Fibroblast of skin of right biceps (primary cell): Measurements from ENCODE around the gene MELTF.
A peak's percentile ranks its signal among the peaks of the same experiment; 100 is the strongest.
"Not testable (repeated sequence)": the region's sequence is repeated elsewhere in the genome, so short reads cannot be mapped to it uniquely, and the experiment has no call there.

Source experiments
- DNase-seq: peaks from one replicate; pipeline ENCODE4 v3.0.0-alpha.2; 2013

The MELTF gene

GRCh38 chr3:197029511-197030167 is at the start of gene MELTF:
MELTF (minus strand) TSS chr3:197029817; CDS start chr3:197029702, 115 bp downstream.
- peak; percentile 57 for DNase-seq

GRCh38 chr3:197076415-197076814 is 46.8 kb upstream of the MELTF start:
- no peak for DNase-seq

DNA sequence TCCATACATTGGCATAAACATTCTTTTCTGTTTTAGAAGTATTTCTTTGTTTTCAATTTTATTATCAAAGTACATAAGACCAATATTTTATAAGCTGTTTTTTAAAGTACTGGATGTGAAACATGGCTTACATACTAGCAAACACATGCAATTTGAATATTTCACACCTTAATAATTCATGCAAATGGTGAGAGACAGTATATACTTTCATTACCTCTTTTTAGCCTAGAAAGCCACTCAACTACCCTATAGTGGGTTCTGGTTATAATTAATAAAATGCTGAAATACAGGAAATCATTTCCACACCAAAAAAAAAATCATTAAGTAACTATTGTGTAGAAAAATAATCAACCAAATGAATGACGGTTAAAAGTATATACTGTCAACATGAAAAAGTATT is 38.5 kb upstream of the MELTF start:
- no peak for DNase-seq

DNA sequence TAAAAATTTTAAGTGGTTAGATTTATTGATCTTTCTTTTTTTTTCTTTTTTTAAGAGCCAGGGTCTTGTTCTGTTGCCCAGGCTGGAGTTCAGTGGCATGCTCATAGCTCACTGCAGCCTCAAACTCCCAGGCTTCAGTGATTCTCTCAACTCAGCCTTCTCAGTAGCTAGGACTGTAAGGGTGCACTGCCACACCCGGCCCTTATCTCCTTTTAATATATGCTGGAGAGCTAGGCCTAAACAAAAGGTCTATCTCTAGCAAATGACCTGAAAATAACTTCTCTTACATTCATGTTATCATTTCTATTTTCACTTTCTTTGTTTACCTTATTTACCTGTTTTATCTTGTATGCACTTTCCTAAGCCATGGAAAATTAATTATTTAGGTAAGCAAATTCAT is 35.2 kb upstream of the MELTF start:
- no peak for DNase-seq

- DNase-seq = no peak
Measured at GRCh38 chr3:197062446-197062845, 32.8 kb upstream of the MELTF start.

- not testable (repeated sequence) for DNase-seq
Measured at GRCh38 chr3:197051637-197052036, 22.0 kb upstream of the MELTF start.

DNA sequence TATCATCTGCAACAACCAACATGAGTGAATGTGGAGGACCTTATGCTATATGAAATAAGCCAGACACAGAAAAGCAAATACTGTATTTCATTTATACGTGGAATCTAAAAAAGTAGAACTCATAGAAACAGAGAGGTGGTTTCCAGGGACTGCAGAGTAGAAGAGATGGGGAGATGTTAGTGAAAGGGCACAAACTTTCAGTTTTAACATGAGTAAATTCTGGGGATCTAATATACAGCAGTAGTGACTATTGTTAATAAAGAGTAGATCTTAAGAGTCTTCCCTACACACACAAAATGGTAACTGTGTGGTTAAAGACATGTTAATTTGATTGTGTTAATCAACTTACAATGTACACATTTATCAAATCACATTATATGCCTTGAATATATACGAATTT is 20.9 kb upstream of the MELTF start:
- DNase-seq = no peak

DNA sequence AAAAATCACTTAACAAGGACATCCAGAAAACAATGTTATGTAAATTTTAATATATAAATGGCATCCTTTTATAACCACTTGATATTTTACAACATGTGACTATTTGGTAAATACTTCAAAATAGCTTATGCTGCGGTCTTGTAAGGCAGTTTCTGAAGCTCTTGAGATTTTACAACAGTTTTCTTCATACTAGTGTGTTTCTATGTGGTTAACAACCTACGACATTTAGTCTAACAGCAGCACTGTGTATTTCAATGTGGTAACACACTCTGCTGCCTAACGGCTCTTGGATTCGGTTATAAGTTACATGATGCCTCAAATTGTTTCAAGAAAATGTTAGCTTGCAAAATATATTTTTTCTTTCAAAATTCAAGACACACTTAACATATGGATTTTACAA is 12.9 kb upstream of the MELTF start:
- DNase-seq = no peak

DNA sequence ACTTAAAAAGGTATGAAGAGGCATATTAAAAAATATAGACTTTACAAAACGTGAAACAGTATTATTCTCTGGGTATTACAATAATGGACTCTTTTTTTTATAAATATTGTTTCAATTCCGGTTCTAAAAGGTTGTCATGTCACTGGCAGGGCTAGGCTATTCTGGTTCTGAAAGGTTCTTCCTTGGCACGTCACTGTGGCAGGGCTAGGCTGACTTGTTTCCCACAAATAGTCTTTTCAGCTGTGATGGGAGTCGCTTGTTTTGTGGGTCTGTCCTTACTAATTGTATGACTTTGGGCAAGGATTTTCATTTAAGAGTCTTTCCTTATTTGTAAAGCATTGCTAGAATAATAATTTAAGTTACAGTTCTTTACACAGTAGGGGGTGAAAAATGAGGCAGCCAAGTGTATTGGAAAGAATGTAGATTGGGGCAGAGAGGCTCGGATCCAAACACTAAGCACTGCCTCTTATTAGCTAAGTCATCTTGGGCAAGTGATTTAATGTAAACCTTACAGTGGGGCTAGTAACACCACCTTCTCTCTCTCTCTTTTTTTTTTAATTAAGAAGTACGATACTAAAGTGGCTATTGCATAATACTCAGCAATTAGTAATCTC is 12.4 kb upstream of the MELTF start:
- DNase-seq = no peak

GRCh38 chr3:197040658-197041057 is 11.0 kb upstream of the MELTF start:
- DNase-seq = no peak

DNA sequence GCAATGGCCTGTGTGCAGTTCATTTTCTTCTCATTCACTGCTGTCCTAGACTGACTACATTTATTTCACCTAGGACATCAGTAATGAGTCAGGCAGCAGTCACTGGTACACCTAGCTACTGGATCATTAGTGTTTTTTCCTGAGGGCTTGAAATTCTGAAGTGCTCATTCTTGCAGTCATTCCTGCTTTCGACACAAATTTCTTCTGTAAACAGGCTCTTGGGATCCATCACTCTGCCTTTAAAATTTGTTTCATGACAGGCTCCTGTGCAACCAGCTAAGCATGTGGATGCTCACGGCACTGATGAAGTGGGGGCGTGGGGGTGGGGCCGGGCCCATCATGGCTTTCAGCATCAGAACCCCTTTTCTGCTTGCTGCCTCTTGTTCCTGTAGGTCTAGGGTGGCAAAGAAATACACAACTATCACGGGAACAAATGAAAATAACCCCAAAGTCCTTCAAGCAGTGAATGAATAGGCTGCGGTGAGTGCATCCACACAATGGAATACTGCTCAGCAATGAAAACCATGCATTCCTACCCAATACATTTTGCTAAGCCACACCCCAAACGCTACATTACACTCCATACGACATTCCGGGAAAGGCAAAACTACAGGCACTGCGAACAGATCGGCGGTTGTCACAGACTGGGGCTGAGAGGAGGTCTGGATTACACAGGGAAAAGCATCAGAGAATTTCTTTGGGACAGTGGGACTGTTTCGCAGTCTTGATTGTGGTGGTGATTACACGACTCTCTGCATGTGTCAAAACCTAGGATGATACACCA is 9.3 kb upstream of the MELTF start:
- no peak for DNase-seq

GRCh38 chr3:197035577-197035976 is 6.0 kb upstream of the MELTF start:
- DNase-seq = no peak

- DNase-seq = not testable (repeated sequence)
Measured at GRCh38 chr3:197034778-197035177, 5.2 kb upstream of the MELTF start.

DNA sequence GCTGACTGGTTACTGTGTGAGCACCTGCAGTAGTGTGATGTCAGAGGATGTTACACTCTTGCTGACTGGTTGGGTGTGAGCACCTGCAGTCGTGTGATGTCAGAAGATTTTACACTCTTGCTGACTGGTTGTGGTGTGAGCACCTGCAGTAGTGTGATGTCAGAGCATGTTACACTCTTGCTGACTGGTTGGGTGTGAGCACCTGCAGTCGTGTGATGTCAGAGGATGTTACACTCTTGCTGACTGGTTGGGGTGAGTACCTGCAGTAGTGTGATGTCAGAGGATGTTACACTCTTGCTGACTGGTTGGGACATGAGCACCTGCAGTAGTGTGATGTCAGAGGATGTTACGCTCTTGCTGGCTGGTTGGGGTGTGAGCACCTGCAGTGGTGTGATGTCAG is 4.1 kb upstream of the MELTF start:
- DNase-seq = not testable (repeated sequence)

- DNase-seq = peak; percentile 97
Measured at GRCh38 chr3:197031315-197032285, 2.0 kb upstream of the MELTF start.

DNA sequence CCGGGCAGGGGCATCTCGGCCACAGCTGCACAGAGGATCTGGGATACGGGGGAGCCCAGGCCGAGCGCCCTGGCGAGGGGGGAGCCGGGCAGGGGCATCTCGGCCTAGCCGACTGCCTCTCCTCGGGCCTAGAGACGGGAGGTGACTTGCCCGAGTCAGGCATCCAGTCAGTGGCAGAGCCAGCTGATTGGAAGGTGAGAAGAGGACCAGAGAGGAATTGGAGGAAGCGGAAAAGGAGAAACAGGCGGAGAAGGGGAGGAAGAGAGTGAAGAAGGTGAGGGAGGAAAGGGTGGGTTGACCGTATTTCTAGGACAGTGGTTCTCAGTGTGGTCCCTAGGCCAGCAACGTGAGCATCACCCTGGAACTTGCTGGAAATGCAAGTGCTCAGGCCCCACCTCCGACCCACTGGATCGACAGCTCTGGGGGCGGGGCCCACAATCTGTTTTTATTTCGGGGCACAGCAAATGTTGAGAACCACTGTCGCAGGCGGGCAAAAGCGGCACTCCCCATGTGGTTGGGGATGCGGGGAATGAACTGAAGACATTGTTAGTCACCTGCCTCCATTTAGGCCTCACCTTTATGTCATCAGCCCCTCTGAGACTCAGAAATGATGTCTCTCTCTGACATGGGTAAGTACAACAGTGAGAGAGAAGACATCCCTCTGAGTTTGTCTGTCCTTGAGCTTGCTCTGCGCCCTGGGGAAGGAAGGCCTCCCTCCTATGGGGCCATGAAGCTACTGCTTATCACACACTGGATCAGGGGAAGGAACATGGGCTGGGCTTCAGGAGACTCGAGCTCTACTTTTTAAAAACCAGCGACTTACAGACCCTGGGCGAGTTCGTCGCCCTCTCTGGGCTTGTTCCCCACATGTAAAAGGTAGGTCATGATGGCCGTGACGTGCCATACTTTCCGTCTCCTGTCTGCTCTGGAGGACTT is 1.0 kb upstream of the MELTF start:
- no peak for DNase-seq

DNA sequence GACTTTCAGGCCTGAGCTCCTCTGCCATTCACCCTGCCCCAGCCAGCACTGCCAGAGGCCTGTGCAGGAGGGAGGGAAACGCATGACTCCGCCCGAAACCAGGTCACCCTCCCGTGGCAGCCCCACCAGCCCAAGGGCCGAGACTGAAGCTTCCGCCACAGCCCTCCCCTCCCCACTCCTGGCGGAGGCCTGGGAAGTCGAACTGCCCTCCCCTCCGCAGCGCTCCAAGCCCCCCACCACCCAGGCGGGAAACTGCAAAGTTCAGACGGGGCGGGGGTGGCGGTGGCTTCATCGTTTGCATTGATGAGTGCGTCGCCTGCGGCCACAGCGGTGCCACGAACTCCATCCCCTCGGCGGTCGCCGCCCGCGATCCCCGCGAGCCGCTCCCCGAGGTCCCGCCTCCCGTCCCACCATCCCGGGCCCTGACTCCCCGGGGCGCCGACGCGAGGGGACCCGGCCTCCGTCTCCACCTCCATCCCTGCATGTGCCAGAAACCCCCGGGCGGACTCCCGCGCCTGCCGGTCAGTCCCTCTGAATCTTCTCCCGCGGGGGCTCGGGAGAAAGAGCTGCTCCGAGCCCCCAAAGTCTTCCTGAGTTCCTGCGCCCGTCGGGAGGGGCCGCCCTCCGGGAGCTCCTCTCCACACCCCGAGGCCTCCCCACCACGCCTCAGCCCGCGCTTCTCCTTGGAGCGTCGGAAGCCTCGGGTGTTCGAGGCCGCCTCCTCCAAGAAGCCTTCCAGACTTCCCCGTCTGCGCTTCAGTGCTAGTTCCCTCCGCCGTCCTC is 698 bp downstream of the MELTF start:
- DNase-seq = no peak

DNA sequence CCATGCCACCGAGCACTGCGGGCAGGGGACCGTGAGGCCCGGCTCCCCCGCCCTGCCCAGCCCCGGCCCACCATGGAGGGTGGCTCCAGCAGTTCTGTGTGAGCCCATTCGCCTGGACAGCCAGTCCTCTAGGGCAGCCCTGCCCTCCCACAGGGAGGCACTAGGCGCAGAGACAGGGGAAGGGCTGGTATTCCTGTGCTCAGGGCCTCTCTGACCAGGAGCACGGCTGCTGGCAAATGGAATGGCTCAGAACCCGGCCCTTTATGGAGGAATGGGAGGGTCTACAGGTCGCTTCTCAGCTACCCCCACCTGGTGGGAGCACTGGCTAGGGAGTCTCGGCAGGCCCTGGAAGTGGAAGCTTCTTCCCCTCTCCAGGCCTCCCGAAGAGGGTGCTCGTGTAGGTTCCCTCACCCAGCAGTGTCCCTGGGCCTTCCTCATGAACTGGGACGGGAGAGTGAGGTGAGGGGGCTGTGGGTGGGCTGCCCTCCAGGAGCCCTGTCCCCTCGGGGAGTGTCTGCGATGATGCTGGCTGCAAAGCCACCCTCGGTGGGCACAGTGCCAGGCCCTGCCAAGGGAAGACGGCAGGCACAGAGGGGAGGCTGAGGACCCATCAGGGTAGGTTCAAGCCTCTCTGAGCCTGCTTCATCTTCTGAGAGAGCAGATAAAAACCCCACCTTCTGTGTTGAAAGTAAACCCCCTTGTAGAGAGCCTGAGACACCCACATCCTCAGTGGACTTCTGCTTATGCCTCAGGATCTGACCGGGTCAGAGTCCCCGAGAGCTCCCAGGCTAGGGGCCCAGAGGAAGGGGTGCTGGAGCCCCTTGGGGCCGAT is 1.5 kb downstream of the MELTF start:
- no peak for DNase-seq

GRCh38 chr3:197027151-197027895 is 2.3 kb downstream of the MELTF start:
- DNase-seq = no peak
